GM13976 (cell line): ENCODE measurements around the gene AMN.

Experiments
- DNase-seq: peaks from one replicate; pipeline ENCODE4 v3.0.0; 2012; ENCODE audit warnings: low spot score
- CTCF ChIP-seq: IDR thresholded peaks from 2 replicates; pipeline ENCODE4 v1.5.1; 2012; ENCODE audit warnings: borderline replicate concordance, mild to moderate bottlenecking; ENCODE audit not compliant: insufficient read depth; ENCODE audit errors: extremely low read depth, missing control alignments, control extremely low read depth
- in situ Hi-C: fragments of 300-500 bp; cut with MboI; formaldehyde crosslinking; loops from one replicate; pipeline ENCODE4 v1.12.0; 2022; ENCODE audit warnings: low sequenced_read_pairs, mixed read lengths, inconsistent platforms; ENCODE audit not compliant: unreplicated experiment

The AMN gene

GRCh38 chr14:102979406-102979805 lies 56.9 kb downstream of the AMN start:
- DNase-seq: no peak
- in situ Hi-C loops: no loop called here
- no peak for TF ChIP-seq CTCF

- TF ChIP-seq CTCF: no peak
- no peak for DNase-seq
- in situ Hi-C loops: no loop called here
Measured at GRCh38 chr14:102980409-102980810, 57.9 kb downstream of the AMN start.
